Pulmonary artery endothelial cell (primary cell): ENCODE measurements around the gene ADGRA1. TPM values are rescaled to one million over a fixed set of nuclear protein-coding genes. Genes with fewer than 3 reads are reported as not detected.
"Not testable (repeated sequence)": the region's sequence is repeated elsewhere in the genome, so short reads cannot be mapped to it uniquely, and the experiment has no call there.

Experiments used
- DNase-seq: peaks from one replicate; pipeline ENCODE4 v3.0.0-alpha.2; 2011; ENCODE audit warnings: low read depth, low spot score
- total RNA-seq: library from RNA; depleted of rRNA; stranded (reverse); fragments of >200 nt; gene quantifications from 2 replicates; pipeline ENCODE4 v1.2.3, GENCODE V29; 2014

The ADGRA1 gene
- total RNA-seq, 1 donor from 2014 or later, result not detected

DNA sequence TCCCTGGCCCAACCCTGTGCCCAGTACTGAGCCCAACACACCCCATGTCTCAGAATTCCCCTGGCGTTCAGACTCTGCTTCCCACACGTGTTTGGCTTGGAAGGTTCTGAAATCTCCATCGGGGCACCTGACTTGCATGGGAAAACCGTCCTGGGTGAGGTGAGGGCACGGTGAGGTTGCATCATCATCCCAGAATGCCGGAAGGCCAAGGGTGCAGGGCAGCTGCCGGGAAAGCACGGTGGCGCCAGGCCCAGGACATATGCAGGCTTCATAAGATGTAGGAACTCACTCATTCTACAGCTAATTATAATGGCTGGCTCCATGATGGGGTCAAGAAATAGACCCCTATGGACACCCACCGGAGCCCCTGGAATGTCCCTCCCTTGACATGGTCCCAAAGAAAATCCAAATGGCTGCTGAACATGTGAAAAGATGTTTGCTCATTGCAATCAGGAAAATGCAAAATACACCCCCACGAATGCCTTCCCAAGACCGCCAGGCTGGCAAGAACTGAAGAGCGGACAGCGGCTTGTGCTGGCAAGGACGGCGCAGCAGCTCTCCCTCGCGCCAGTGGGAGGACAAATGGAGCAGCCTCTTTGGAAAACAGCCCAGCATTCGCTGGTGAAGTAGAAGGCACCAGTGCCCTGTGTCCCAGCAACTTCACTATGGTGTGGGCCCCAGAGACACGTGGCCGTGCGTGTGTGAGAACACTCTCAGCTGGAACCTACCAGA lies 74.6 kb downstream of the ADGRA1 start:
- DNase-seq, result no peak

DNA sequence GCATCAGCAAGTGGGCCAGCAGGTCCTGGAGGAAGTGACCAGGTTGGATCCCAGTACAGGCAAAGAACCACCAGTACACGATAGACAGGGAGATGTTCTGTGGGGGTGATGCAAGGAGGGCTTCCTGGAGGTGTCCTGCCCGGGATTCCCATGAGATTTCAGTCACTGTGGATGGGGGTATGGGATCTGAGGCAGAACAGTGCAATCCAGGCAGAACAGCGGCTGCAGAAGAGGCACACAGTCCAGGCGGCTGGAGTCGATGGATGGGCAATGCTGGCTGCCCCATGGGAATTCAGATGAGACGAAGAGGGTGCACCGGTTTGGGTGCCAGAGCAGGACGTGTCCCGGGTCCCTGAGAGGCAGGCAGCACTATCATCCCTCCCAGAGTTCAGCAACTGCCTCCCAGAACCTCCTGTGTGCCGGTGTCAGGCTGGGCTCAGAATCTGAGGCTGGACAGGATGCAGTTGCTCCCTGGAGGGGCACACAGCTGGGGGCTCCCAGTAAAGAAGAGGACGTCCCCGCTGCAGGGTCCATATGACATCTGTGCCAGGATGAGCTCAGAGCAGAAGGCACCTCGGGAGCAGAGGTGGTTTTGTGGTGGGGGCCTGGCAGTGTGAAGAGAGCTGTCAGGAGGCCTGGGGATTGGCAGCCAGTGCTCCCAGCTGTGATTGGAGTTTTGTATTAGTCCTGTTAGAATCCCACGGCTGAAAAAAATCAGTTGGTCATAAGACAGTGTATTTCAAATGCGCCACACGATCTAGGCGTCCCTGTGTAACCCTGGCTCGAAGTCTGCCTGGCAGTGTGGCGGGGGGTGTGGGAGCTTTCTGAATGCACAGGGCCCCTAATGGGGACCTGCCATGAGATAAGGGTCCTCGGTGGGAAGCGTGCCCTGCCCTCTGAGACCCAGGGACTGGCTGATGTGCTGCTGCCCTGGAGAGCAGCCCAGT lies 75.5 kb downstream of the ADGRA1 start:
- no peak for DNase-seq

DNA sequence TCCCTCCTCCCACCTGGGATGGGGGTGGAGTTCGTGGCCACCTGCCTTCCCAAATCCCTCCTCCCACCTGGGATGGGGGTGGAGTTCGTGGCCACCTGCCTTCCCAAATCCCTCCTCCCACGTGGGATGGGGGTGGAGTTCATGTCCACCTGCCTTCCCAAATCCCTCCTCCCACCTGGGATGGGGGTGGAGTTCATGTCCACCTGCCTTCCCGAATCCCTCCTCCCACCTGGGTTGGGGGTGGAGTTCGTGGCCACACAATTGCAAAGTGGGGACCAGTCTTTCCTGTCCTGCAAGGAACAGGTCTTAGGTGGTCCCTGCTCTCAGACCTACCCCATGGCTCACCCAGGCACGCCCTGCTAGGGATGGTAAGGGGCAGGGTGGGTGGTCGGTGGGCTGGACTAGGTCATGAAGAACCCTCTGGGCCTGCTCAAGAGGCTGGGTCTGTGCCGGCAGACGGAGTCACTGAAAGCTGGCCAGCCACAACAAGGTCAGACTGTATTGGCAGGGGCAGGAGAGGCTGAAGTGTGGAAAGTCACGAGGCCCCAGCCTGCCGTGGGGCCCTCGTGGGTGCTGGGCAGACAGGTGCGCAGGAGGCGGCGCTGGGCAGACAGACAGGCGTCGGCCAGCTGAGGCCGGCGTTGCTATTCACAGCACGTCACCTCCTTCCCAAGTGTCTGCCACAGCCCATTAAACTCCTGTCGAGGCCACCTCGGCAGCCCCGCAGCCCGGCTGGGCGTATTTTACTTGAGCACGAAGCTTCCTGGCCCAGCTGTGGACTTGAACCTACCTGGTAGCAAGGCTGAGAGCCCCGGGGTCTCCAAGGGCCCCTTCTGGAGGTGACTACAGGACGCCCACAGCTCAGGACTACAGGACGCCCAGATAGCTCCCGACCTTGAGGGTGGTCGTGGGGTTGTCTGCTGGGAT lies 76.4 kb downstream of the ADGRA1 start:
- no peak for DNase-seq

DNA sequence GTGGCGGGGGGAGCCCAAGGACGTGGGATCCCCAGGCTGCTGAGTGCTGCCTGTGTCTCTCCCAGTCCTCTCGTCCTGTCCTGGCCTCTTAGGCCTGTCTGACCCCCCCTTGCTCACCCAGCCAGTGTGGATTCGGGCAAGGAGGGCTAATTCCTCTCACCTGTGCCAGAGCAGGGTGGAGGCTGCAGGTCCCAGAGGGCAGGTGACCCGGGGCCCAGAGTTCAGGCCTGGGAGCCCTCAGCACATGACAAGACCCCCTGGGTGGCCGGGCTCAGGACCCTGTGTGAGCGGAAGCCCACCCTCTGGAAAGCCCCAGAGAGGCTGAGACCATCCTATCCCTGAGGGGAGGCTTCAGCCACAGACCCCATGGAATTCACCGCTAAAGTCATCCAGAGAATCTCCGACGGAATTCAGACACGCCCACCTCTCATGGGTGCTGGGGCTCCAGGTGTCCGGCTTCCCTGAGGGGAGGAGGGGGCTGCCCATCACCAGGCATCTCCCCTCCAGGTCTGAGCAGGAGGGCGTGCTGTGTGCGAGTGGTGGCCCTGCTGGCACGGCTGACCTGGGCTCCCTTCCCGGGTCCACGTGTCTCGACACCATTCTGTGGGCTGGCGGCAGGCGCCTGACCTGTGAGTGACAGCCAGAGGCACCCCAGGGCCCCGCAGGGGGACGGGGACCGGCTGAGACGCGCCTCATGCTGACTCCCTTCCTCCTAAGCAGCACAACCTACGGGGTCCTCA lies 77.3 kb downstream of the ADGRA1 start:
- no peak for DNase-seq

DNA sequence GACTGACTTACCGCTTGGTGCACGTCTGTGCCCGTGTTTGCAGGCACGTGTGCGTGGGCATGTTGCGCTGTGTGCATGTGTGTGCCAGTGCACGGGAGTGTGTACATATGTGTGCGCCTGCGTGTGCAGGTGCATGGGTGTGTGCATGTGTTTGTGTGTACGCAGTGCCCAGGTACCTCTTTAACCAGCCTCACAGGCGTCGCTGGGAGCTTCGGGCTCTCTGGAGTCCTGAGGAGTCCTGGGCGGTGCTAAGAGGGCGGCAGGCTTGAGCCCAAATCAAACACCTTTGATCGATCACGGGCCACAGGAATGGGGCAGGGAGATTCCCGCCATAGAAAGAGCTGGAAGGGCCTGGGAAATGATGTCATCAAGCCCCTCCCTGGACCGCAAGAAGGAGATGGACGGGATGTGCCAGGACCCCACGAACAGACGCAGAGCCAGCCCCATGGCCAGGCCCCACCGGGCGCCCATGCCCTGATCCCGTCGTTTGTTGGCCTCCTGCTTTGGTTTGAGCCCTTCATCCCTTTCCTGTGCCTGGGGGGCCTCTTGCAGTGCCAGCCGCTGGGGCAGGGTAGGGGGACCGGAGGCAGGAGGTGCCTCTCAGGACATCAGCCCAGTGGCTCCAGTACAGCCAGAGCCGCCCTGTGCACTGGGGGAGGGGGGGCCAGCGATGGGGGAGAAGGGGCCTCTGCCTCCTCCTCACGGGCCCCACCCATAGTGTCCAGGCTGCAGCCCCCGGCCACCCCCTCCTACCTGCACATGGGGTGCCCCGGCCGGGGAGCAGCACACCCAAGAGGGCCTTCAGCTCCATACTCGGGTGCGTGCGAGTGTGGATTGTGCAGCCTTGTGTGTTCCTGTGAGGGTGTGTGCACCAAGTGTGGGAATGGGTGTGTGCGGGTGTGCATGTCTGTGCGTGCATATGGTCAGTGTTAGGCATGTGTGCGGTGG lies 78.1 kb downstream of the ADGRA1 start:
- DNase-seq, result no peak

DNA sequence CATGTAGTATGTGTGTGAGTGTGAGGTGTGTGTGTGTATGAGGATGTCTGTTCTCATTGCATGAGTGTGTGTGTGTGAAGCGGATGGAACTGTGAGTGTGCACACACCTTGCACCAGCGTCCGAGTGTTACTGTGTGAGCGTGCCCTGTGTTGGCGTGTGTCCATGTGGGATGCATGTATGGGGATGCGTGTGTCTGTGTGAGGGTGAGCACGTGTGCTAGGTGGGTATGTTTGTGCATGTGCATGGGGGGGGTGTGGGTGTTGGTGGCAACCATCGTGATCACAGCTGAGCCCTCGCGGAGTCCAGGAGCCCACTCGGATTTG lies 78.7 kb downstream of the ADGRA1 start:
- no peak for DNase-seq

DNA sequence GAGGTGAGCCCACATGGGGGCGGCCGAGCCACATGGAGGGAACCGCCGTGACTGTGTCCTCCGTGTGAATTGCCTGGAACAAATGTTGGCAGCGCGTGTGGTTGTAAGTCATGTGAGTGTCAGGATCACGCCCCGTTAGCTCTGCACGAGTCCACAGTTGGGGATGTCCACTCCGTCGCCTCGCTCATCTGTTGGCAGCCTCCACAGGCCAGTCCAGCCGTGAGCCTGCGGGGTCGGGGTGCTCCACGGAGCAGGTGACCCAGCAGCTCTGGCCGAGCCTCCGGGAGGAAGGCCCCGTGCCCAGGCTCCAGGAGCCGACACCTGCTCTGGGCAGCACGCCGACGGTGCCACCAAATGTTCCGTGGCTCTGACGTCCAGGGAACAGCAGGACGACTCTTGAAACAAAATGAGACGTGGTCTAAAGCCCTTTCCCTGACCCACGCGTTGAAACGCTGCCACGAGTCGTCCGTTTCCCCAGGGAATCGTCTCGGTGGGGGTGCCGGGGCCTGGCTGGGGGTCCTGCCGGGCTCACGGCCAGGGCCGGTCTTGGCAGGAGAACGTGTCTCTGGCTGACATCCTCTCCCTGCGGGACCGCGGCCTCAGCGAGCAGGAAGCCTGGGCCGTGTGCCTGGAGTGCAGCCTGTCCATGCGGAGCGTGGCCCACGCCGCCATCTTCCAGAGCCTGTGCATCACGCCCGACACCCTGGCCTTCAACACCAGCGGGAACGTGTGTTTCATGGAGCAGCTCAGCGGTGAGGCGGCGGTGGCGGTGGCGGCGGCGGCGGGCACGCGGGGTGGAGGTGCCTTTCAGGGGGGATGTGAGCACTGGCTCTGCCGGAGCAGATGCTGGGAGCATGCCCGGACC lies 79.3 kb downstream of the ADGRA1 start:
- DNase-seq, result no peak

DNA sequence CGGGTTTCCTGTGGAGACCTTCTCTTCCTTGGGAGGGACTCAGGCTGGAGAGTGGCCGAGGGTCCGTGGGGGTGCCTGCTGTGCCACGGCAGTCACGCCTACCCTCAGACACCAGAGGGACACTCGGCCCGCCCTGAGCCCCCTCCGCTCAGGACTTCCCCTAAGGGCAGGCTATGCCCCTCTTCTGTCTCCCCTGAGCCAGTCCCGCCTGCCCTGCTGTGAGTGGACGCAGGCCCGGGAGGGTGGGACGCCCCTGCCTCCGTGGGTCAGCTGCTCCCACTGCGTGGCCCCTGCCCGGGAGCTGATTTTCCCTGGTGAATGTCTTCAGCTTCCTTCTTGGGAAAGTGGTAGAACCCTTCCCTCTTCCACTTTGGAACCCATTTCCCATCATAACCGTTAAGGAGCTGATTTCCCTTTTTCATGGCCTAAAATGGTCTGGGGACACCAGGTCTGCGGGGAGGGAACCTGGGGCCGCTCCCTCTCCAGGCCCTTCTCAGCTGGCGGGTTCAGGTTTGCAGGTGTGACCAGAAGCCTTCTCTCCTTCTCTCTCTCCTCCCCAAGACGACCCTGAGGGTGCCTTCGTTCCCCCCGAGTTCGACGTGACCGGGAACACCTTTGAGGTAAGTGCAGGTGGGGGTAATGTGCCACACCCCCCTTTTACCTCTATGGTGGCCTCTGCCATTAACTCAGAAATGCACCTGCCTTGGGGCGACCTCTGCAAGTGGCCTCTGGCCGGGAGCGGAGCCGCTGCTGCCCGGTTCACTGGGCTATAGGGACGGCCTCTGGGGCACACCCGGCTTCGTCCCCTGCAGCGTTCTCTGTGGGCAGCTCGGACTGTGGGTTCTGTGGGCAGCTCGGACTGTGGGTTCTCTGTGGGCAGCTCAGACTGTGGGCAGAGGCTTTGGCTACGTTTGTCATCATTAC lies 80.2 kb downstream of the ADGRA1 start:
- no peak for DNase-seq

DNA sequence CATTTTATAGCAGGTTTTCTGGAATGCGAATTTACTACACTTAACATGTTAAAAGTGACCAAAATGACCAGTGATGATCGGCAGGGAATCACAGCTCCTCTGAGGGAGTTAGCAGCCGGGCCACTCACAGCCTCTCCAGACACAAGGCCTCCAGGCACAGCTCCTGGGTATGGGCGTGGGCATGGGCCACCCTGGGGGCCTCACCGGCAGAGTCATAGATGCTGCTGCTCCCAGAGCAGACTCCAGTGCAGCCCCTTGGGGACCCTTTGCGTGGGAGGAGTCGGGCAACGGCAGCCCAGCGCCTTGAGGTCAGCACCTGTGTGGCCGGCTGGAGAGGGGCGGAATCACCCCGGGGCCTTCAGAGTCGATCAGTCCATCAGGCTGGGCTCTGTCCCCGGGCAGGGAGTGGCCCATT lies 80.9 kb downstream of the ADGRA1 start:
- no peak for DNase-seq

DNA sequence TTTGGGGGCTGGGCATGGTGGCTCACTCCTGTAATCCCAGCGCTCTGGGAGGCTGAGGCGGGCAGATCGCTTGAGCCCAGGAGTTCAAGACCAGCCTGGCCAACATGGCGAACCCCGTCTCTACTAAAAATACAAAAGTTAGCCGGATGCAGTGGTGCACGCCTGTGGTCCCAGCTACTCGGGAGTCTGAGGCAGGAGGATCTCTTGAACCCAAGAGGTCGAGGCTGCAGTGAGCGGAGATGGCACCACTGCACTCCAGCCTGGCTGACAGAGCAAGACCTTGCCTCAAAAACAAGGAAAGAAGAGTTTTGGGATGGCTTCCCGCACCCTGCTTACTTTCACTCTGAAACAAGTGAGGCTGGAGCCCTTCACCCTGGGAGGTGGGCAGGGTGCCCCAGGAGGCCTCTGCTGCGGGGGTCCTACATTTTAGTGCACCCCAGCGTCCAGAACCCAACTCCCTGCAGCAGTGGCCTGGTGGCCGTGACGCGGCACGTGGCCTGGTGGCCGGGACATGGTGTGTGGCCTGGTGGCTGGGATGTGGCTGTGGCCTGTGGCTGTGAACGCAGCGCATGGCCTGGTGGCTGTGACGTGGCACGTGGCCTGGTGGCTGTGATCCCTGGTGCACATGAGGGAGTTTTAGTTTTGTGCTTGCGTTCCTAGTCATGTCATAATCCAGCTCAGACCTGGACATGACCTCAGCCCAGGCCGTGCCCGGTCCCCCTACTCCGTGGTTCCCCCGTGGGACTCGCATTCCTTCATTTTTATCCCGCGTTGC lies 81.6 kb downstream of the ADGRA1 start:
- DNase-seq, result no peak

DNA sequence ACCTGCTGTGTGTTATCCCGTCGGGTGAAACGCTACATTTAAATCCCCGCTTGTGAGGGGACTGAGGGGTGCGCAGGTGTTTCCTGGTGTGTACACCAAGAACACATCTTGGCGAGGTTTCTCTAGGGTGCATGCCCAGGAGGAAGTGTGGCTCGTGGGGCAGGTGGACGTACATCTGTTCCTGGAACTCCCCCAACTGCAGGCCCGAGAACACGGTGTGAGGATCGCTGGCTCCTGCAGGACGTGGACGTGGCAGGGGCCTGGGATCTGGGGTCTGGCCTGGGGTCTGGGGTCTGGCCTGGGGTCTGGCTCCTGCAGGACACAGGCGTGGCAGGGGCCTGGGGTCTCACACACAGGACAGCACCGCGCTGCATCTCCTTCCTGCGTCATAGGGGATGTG lies 82.4 kb downstream of the ADGRA1 start:
- DNase-seq, result no peak

DNA sequence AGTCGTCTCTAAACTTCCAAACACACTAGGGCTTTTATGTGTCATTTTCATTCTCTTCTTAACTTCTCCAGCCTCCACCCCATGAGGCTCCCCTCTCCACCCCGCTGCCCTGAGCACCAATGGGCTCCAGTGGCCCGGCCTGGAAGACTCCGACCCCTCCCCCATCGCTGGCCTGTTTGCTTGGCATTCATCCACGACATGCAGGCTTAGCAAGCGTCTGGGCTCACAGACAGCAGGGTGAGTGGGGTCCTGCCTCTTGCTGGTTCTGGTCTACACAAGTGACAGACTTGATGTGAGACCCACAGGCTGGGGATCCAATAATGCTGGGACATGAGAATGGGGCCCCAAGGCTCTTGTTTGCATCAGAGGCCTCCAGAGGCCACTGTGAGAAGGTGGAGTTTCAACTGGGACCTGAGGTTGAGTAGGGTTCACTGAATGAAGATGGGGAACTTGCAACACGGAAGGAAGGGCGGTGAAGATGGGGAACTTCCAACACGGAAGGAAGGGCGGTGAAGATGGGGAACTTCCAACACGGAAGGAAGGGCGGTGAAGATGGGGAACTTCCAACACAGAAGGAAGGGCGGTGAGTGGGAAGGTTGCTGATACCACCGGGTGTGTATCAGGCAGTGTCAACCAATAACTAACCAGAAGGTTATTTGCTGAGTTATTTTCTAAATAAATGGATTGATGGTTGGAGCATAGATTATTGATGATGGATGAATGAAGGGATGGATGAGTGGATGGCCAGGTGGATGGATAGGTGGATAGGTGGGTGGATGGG lies 86.3 kb downstream of the ADGRA1 start:
- DNase-seq, result no peak

DNA sequence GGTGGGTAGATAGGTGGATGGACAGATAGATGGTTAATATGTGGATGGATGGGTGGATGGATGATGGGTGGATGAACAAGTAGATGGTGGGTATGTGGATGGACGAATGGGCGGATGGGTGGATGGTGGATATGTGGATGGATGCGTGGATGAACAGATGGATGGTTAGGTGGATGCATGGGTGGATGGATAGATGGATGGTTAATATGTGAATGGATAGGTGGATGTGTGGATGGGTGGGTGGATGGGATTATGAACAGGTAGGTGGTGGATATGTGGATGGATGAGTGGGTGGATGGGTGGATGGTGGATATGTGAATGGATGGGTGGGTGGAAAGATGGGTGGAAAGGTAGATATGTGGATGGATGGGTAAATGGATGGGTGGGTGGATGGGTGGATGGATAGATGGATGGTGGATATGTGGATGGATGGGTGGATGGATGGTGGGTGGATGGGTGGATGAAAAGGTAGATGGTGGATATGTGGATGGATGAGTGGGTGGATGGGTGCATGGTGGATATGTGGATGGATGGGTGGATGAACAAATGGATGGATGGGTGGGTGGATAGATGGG lies 87.1 kb downstream of the ADGRA1 start:
- DNase-seq, result no peak

DNA sequence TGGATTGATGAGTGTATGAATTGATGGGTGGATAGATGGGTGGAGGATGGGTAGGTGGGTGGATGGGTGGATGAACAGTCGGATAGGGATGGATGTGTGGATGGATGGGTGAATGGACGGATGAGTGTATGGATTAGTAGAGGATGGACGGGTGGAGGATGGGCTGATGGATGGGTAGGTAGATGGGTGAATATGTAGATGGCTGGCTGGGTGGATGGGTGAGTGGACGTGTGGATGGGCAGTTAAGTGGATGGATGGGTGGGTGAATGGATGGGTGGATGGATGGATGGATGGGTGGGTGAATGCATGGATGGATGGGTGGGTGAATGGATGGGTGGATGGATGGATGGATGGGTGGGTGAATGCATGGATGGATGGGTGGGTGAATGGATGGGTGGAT lies 87.9 kb downstream of the ADGRA1 start:
- DNase-seq, result not testable (repeated sequence)

DNA sequence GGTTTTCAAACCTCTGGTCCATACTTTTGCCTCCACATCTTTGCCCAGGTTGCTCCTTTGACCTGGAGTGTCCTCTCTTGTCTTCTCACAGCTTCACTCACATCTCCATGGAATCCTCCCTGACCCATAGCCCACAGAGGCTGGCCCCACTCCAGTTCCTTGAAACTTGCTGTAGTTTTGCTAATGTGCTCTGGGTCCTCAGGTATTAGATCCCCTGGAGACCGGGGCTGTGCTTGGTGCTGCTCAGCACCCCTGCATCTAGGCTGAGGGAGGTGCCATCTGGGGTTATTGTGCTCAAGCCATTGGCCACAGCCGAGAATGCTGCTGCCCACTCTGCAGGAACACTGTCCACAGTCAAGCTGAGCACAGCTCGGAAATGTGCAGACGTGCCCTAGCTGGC lies 88.8 kb downstream of the ADGRA1 start:
- no peak for DNase-seq
